Neural cell (in vitro differentiated cells): ENCODE data around the gene IMMP2L. TPM values are rescaled to one million over a fixed set of nuclear protein-coding genes. Genes with fewer than 3 reads are reported as not detected.

Experiments
- H2AFZ ChIP-seq: fragments of 200-600, 300-800 bp; sonication (generic), shearing (Covaris generic); 2 replicates; pipeline ENCODE4 v1.6.0; 2014; ENCODE audit warnings: low read depth, mild to moderate bottlenecking, antibody characterized with exemption, low read length, moderate library complexity
- H3F3A ChIP-seq: fragments of 200-600 bp; shearing (Covaris generic); 2 replicates; pipeline ENCODE4 v1.6.1; 2016; ENCODE audit warnings: mild to moderate bottlenecking, moderate library complexity, mixed read lengths, antibody characterized with exemption, low read length; ENCODE audit not compliant: insufficient read depth, poor library complexity, severe bottlenecking
- H3K27ac ChIP-seq: fragments of 200-600, 300-800 bp; sonication (generic), shearing (Covaris generic); 2 replicates; pipeline ENCODE4 v1.5.1; 2014; ENCODE audit warnings: mild to moderate bottlenecking, low read length, moderate library complexity
- H3K27me3 ChIP-seq: fragments of 300-800, 200-600 bp; sonication (generic), shearing (Covaris generic); 2 replicates; pipeline ENCODE4 v1.6.0; 2014; ENCODE audit warnings: mild to moderate bottlenecking, low read depth, low read length, moderate library complexity; ENCODE audit not compliant: insufficient read depth
- H3K36me3 ChIP-seq: fragments of 300-800, 200-600 bp; sonication (generic), shearing (Covaris generic); 2 replicates; pipeline ENCODE4 v1.5.1; 2014; ENCODE audit warnings: mild to moderate bottlenecking, antibody characterized with exemption, low read length, moderate library complexity; ENCODE audit not compliant: insufficient read depth
- H3K4me2 ChIP-seq: fragments of 300-800, 200-600 bp; sonication (generic), shearing (Covaris generic); 2 replicates; pipeline ENCODE4 v1.6.0; 2014; ENCODE audit warnings: mild to moderate bottlenecking, low read length
- H3K4me3 ChIP-seq: fragments of 300-800, 200-600 bp; sonication (generic), shearing (Covaris generic); 2 replicates; pipeline ENCODE4 v1.5.1; 2014; ENCODE audit warnings: mild to moderate bottlenecking, low read length, moderate library complexity
- H3K79me2 ChIP-seq: fragments of 200-600 bp; shearing (Covaris generic); replicated peaks from 2 replicates; pipeline ENCODE4 v1.6.0; 2014; ENCODE audit warnings: mild to moderate bottlenecking, low read length, moderate library complexity; ENCODE audit not compliant: insufficient read depth
- H3K9ac ChIP-seq: fragments of 300-800, 200-600 bp; sonication (generic), shearing (Covaris generic); 2 replicates; pipeline ENCODE4 v1.6.1; 2016; ENCODE audit warnings: mild to moderate bottlenecking, low read length, mixed read lengths
- H3K9me2 ChIP-seq: fragments of 200-600 bp; shearing (Covaris generic); 2 replicates; pipeline ENCODE4 v1.6.1; 2016; ENCODE audit warnings: mild to moderate bottlenecking, low read length, mixed read lengths; ENCODE audit not compliant: insufficient read depth
- H3K9me3 ChIP-seq: fragments of 200-600, 300-800 bp; sonication (generic), shearing (Covaris generic); 2 replicates; pipeline ENCODE4 v1.6.1; 2016; ENCODE audit warnings: mild to moderate bottlenecking, mixed run types, low read length, moderate library complexity, mixed read lengths
- H4K20me1 ChIP-seq: fragments of 200-600 bp; shearing (Covaris generic); 2 replicates; pipeline ENCODE4 v1.6.1; 2016; ENCODE audit warnings: mild to moderate bottlenecking, mixed run types; ENCODE audit not compliant: insufficient read depth
- EP300 ChIP-seq: fragments of 450-650 bp; conservative IDR thresholded peaks from 2 replicates; pipeline ENCODE4 v1.6.1; 2014; ENCODE audit warnings: antibody characterized with exemption, mild to moderate bottlenecking, moderate library complexity; ENCODE audit not compliant: poor library complexity, severe bottlenecking
- EZH2 ChIP-seq: fragments of 200-600, 300-800 bp; shearing (Covaris generic), sonication (generic); IDR thresholded peaks from 2 replicates; pipeline ENCODE4 v1.6.1; 2014; ENCODE audit warnings: antibody characterized with exemption, low read length, borderline replicate concordance, mild to moderate bottlenecking; ENCODE audit not compliant: insufficient read depth, poor library complexity, severe bottlenecking
- MXI1 ChIP-seq: fragments of 450-650 bp; conservative IDR thresholded peaks from 2 replicates; pipeline ENCODE4 v1.6.1; 2014; ENCODE audit warnings: antibody characterized with exemption, mild to moderate bottlenecking; ENCODE audit not compliant: poor library complexity, severe bottlenecking
- POLR2AphosphoS5 ChIP-seq: IDR thresholded peaks from 2 replicates; pipeline ENCODE4 v1.6.1; 2012
- RAD21 ChIP-seq: fragments of 450-650 bp; conservative IDR thresholded peaks from 2 replicates; pipeline ENCODE4 v1.6.1; 2014; ENCODE audit warnings: antibody characterized with exemption, mild to moderate bottlenecking, moderate library complexity
- REST ChIP-seq: IDR thresholded peaks from 2 replicates; pipeline ENCODE4 v1.6.1; 2012; ENCODE audit warnings: borderline replicate concordance
- SMC3 ChIP-seq: fragments of 450-650 bp; conservative IDR thresholded peaks from 2 replicates; pipeline ENCODE4 v1.6.1; 2014; ENCODE audit warnings: antibody characterized with exemption, mild to moderate bottlenecking, moderate library complexity; ENCODE audit not compliant: poor library complexity
- TAF1 ChIP-seq: IDR thresholded peaks from 2 replicates; pipeline ENCODE4 v1.6.1; 2012; ENCODE audit warnings: low read depth
- polyA plus RNA-seq: library from polyadenylated mRNA; depleted of rRNA; stranded (reverse); fragments of >200 nt; gene quantifications from 2 replicates; pipeline ENCODE4 v1.2.3, GENCODE V29; 2014
- TF ChIP-seq, protein P1 (sequence below): fragments of 450-650 bp; IDR thresholded peaks from 2 replicates; pipeline ENCODE4 v1.5.1; 2014; ENCODE audit warnings: antibody characterized with exemption, mild to moderate bottlenecking, moderate library complexity; ENCODE audit not compliant: poor library complexity, severe bottlenecking

Gene IMMP2L
- polyA plus RNA-seq, 1 donor from 2014 or later, result 9.7 TPM

- Histone ChIP-seq H3K9me2 (no peaks in the 10 kb centered on the region), H3K4me2 (no peak overlapping the region), H2AFZ (no peak overlapping the region), H3K9me3 (no peaks in the 10 kb centered on the region), H3K27ac (no peak overlapping the region), H3K36me3 (no peaks in the 10 kb centered on the region), H3K4me3 (no peak overlapping the region), H4K20me1 (no peaks in the 10 kb centered on the region), H3K9ac (no peak overlapping the region), H3K27me3 (no peaks in the 10 kb centered on the region), H3K79me2 (no peaks in the 10 kb centered on the region), H3F3A (no peaks in the 10 kb centered on the region)
- TF ChIP-seq MXI1 (no peak), EP300 (no peak), EZH2 (no peak), REST (no peak), TAF1 (no peak), SMC3 (no peak), POLR2AphosphoS5 (no peak), RAD21 (no peak)
- TF ChIP-seq, protein P1, sequence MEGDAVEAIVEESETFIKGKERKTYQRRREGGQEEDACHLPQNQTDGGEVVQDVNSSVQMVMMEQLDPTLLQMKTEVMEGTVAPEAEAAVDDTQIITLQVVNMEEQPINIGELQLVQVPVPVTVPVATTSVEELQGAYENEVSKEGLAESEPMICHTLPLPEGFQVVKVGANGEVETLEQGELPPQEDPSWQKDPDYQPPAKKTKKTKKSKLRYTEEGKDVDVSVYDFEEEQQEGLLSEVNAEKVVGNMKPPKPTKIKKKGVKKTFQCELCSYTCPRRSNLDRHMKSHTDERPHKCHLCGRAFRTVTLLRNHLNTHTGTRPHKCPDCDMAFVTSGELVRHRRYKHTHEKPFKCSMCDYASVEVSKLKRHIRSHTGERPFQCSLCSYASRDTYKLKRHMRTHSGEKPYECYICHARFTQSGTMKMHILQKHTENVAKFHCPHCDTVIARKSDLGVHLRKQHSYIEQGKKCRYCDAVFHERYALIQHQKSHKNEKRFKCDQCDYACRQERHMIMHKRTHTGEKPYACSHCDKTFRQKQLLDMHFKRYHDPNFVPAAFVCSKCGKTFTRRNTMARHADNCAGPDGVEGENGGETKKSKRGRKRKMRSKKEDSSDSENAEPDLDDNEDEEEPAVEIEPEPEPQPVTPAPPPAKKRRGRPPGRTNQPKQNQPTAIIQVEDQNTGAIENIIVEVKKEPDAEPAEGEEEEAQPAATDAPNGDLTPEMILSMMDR, result no peak
Measured at GRCh38 chr7:111531993-111532392, 30.3 kb downstream of the IMMP2L start.

DNA sequence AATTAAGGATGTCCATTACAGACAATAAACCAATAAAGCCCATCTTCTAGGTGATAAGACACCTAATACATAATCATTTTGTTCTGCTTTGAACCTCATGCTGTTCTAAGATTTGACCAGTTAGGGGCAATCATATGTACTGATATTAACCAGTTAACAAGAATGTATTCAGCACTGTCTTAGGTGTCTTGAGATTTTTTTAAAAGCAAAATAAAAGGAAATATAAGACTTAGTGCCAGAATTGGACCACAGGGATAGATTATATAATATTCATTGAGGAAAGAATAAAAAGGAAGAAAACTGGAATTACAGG lies 32.0 kb downstream of the IMMP2L start:
- no peaks in the 10 kb centered on the region for H3F3A ChIP-seq
- H3K27me3 ChIP-seq, result no peaks in the 10 kb centered on the region
- H4K20me1 ChIP-seq, result no peaks in the 10 kb centered on the region
- H3K4me2 ChIP-seq, result no peak overlapping the region
- H3K9me2 ChIP-seq, result no peaks in the 10 kb centered on the region
- H3K36me3 ChIP-seq, result no peaks in the 10 kb centered on the region
- H3K4me3 ChIP-seq, result no peak overlapping the region
- H2AFZ ChIP-seq, result no peak overlapping the region
- no peaks in the 10 kb centered on the region for H3K9me3 ChIP-seq
- TF ChIP-seq MXI1 (no peak), POLR2AphosphoS5 (no peak), SMC3 (no peak), REST (no peak), EP300 (no peak), TAF1 (no peak), RAD21 (no peak), EZH2 (no peak)
- TF ChIP-seq, protein P1, result no peak
- H3K27ac ChIP-seq, result no peak overlapping the region
- no peaks in the 10 kb centered on the region for H3K79me2 ChIP-seq
- H3K9ac ChIP-seq, result no peak overlapping the region
